Measurements from ENCODE around the gene F2R.

- no peak for TF ChIP-seq ZNF274 (IDR thresholded peaks at IDR 0.05; ENCODE audit: low read depth, low read length)
- no peak for TF ChIP-seq YY1 (IDR thresholded peaks at IDR 0.05; ENCODE audit: insufficient read depth, insufficient read length)
Measured at GRCh38 chr5:76693141-76693540, 22.8 kb upstream of the F2R start.
